Measurements from ENCODE around the gene HK2. TPM values are rescaled to one million over a fixed set of nuclear protein-coding genes. Genes with fewer than 3 reads are reported as not detected.

The HK2 gene
- total RNA-seq, 4 donors from 2014 or later: 0.29 to 8.6 (median 1.2) TPM

GRCh38 chr2:74884118-74884762 is 50.3 kb downstream of the HK2 start:
- no peak overlapping the region for H3K27ac ChIP-seq
- H3K36me3 ChIP-seq: no peaks in the 10 kb centered on the region
- H3K4me3 ChIP-seq: no peak overlapping the region
- TF ChIP-seq POLR2A (IDR thresholded peaks at IDR 0.05) (no peak), CTCF (IDR thresholded peaks at IDR 0.05) (no peak)
- intact Hi-C loops (cut with DNase I; ENCODE audit: low total_unique reads): no loop called here
- no peaks in the 10 kb centered on the region for H3K9me3 ChIP-seq
- no peaks in the 10 kb centered on the region for H3K4me1 ChIP-seq
- no peaks in the 10 kb centered on the region for H3K27me3 ChIP-seq
- DNase-seq: no peak

GRCh38 chr2:74884866-74885265 is 50.9 kb downstream of the HK2 start:
- Histone ChIP-seq H3K36me3 (no peaks in the 10 kb centered on the region), H3K4me1 (no peaks in the 10 kb centered on the region), H3K27me3 (no peaks in the 10 kb centered on the region), H3K27ac (no peak overlapping the region), H3K4me3 (no peak overlapping the region), H3K9me3 (no peaks in the 10 kb centered on the region)
- intact Hi-C loops (cut with DNase I; ENCODE audit: low total_unique reads): no loop called here
- TF ChIP-seq CTCF (IDR thresholded peaks at IDR 0.05) (no peak), POLR2A (IDR thresholded peaks at IDR 0.05) (no peak)
- no peak for DNase-seq

GRCh38 chr2:74886251-74886650 is 52.3 kb downstream of the HK2 start:
- Histone ChIP-seq H3K4me3 (no peak overlapping the region), H3K9me3 (no peaks in the 10 kb centered on the region), H3K27me3 (no peaks in the 10 kb centered on the region), H3K36me3 (no peaks in the 10 kb centered on the region), H3K27ac (no peak overlapping the region), H3K4me1 (no peaks in the 10 kb centered on the region)
- TF ChIP-seq CTCF (IDR thresholded peaks at IDR 0.05) (no peak), POLR2A (IDR thresholded peaks at IDR 0.05) (no peak)
- DNase-seq: no peak
- intact Hi-C loops (cut with DNase I; ENCODE audit: low total_unique reads): no loop called here

- Histone ChIP-seq H3K27me3 (no peaks in the 10 kb centered on the region), H3K4me1 (no peaks in the 10 kb centered on the region), H3K4me3 (no peak overlapping the region), H3K27ac (no peak overlapping the region), H3K9me3 (no peaks in the 10 kb centered on the region), H3K36me3 (no peaks in the 10 kb centered on the region)
- TF ChIP-seq POLR2A (IDR thresholded peaks at IDR 0.05) (no peak), CTCF (IDR thresholded peaks at IDR 0.05) (no peak)
- intact Hi-C loops (cut with DNase I; ENCODE audit: low total_unique reads): no loop called here
- no peak for DNase-seq
These were observed 52.9 kb downstream of the HK2 start for GRCh38 chr2:74886811-74887210.

- H3K36me3 ChIP-seq: no peaks in the 10 kb centered on the region
These were observed 53.6 kb downstream of the HK2 start for GRCh38 chr2:74887445-74887951.

More at GRCh38 chr2:74887445-74887951, 53.6 kb downstream of the HK2 start:
- H3K27ac ChIP-seq: no peak overlapping the region
- H3K4me1 ChIP-seq: no peaks in the 10 kb centered on the region
- no peaks in the 10 kb centered on the region for H3K27me3 ChIP-seq
- no peak for DNase-seq
- intact Hi-C loops (cut with DNase I; ENCODE audit: low total_unique reads): no loop called here
- TF ChIP-seq CTCF (IDR thresholded peaks at IDR 0.05) (no peak), POLR2A (IDR thresholded peaks at IDR 0.05) (no peak)
- no peaks in the 10 kb centered on the region for H3K9me3 ChIP-seq
- H3K4me3 ChIP-seq: no peak overlapping the region

Measured in uterus (tissue), 4 donors.